ENCODE data around the gene MARVELD1. TPM values are rescaled to one million over a fixed set of nuclear protein-coding genes. Genes with fewer than 3 reads are reported as not detected.
A peak's percentile ranks its signal among the peaks of the same experiment; 100 is the strongest.
"Not testable (repeated sequence)": the region's sequence is repeated elsewhere in the genome, so short reads cannot be mapped to it uniquely, and the experiment has no call there.

The MARVELD1 gene
- total RNA-seq, 1 donor from 2014 or later: 43.7 TPM

- intact Hi-C loops (cut with DNase I): loop anchor here (1.0 to 2.0 kb wide), 4 partner anchors 27 to 188 kb away; partner anchors contain the start of genes MMS19, PI4K2A, UBTD1 and ZFYVE27
- peaks cover 10 to 45% of the 10 kb centered on the region in 2 donors for H3K4me1 ChIP-seq
Observed at GRCh38 chr10:97686962-97687784, 26.4 kb upstream of the MARVELD1 start, which contains the start of gene AVPI1. AVPI1 (minus strand) TSS chr10:97687241; CDS start chr10:97679905, 7,336 bp downstream.

DNA sequence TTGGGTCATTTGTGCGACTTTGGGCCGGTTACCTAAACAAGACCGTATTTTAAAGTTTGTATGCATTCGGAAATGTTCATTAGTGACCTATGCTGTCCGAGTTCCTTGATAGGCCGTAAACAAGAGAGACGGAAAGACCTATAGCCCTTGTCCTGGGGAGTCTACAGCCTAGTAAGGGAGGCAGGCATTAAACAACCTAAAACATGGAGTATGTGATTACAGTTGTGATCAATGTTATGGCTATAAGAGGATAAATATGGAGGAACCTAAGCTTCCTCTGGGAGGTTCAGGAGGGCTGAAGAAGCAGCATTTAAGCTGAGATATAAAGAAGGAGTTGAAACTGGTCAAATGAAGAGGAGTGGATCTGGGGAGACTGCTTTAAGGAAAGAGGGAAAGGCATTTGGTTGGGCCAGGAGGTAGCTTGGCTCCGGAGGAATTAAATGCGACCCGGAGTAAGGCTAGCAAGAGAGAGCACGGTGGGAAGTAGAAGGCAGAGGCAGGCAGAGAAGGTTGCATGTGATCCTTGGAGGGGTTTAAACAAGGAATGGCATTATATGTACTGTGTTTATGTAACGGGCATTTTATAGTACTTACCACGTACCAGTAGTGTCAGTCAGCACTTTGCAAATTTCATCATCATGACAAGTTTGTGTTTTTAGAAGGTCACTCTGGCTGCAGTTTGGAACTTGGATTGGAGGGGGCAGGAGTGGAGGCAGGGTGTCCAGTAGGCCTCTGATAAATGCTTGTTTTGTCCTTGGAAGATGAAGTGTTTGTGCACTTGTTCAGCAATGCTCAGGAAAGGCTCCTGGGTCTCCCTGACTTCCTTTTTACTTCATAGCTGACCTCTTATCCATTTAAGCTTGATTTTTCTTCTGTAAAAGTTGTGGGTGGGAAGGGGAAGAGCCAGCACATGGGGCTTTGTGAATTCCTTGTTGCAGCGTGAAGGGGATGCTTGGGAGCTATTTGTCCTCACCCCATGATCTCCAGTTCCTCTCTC lies 25.4 kb upstream of the MARVELD1 start:
- no peak for DNase-seq (ENCODE audit: low spot score in 2 of 2)
- TF ChIP-seq CTCF (IDR thresholded peaks at IDR 0.05): no peak
- peak overlapping the region; percentile 25 to 93 for H3K4me3 ChIP-seq
- no peaks in the 10 kb centered on the region for H3K9me3 ChIP-seq
- H3K4me1 ChIP-seq: peaks cover 10 to 40% of the 10 kb centered on the region in 2 donors
- intact Hi-C loops (cut with DNase I): loop anchor here (1.0 to 2.0 kb wide), 4 partner anchors 26 to 189 kb away; partner anchors contain the start of genes MMS19, PI4K2A, UBTD1 and ZFYVE27
- H3K27ac ChIP-seq: peak overlapping the region; percentile 86 to 94
- no peaks in the 10 kb centered on the region for H3K27me3 ChIP-seq
- no peaks in the 10 kb centered on the region for H3K36me3 ChIP-seq

More at GRCh38 chr10:97686962-97687784, 26.4 kb upstream of the MARVELD1 start, which contains the start of gene AVPI1:
- H3K36me3 ChIP-seq: no peaks in the 10 kb centered on the region
- DNase-seq (ENCODE audit: low spot score in 2 of 2): peak; percentile 93 to 99
- H3K4me3 ChIP-seq: peak within 1 kb of the TSS; percentile 75 to 93
- TF ChIP-seq CTCF (IDR thresholded peaks at IDR 0.05): no peak
- H3K27ac ChIP-seq: peak within 1 kb of the TSS; percentile 92 to 94
- no peaks in the 10 kb centered on the region for H3K9me3 ChIP-seq
- H3K27me3 ChIP-seq: no peaks in the 10 kb centered on the region

- H3K27ac ChIP-seq: peak overlapping the region; percentile 86 to 94
- no peaks in the 10 kb centered on the region for H3K36me3 ChIP-seq
- no peak for TF ChIP-seq CTCF (IDR thresholded peaks at IDR 0.05)
- no peaks in the 10 kb centered on the region for H3K9me3 ChIP-seq
- peaks cover 10 to 29% of the 10 kb centered on the region in 2 donors for H3K4me1 ChIP-seq
- peak in 1 of 2 donors; percentile 82 for DNase-seq (ENCODE audit: low spot score in 2 of 2)
- no peak overlapping the region for H3K4me3 ChIP-seq
- intact Hi-C loops (cut with DNase I): no loop called here
- no peaks in the 10 kb centered on the region for H3K27me3 ChIP-seq
Observed at GRCh38 chr10:97689559-97690020, 23.9 kb upstream of the MARVELD1 start.

DNA sequence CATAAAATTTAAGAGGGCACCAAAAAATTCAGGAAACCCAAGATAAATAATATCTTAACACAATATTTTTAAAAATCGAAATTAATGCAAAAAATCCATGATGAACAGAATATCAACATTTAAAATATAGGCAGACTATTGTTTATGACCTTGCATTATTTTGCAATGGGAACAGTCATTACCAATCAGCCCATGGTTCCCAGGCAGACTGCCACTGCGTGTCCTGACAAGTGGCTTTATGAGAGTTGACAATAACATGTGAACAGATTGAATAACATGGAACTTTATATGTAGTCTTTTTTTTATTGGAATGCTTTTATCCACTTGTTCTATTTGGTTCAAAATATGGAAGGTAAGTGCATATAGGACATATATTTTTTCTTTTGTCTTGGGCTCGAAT lies 23.4 kb upstream of the MARVELD1 start:
- Histone ChIP-seq H3K4me3 (no peak overlapping the region), H3K36me3 (no peaks in the 10 kb centered on the region), H3K27ac (peak overlapping the region; percentile 86 to 94), H3K4me1 (peaks cover 9 to 26% of the 10 kb centered on the region in 2 donors), H3K27me3 (no peaks in the 10 kb centered on the region), H3K9me3 (no peaks in the 10 kb centered on the region)
- intact Hi-C loops (cut with DNase I): no loop called here
- no peak for DNase-seq (ENCODE audit: low spot score in 2 of 2)
- no peak for TF ChIP-seq CTCF (IDR thresholded peaks at IDR 0.05)

- H3K9me3 ChIP-seq; intact Hi-C loops (cut with DNase I); H3K27ac ChIP-seq; H3K36me3 ChIP-seq; H3K4me3 ChIP-seq; DNase-seq (ENCODE audit: low spot score in 2 of 2); H3K4me1 ChIP-seq; H3K27me3 ChIP-seq: not testable (repeated sequence)
Observed at GRCh38 chr10:97698072-97698655, 15.4 kb upstream of the MARVELD1 start.
